Ishikawa (cell line): ENCODE measurements around the gene ABLIM2.

ENCODE experiments used
- CEBPB ChIP-seq: IDR thresholded peaks from 2 replicates; pipeline ENCODE4 v1.6.1; 2012
- CREB1 ChIP-seq: IDR thresholded peaks from 2 replicates; pipeline ENCODE4 v1.6.1; 2012; ENCODE audit warnings: low read depth
- EGR1 ChIP-seq: IDR thresholded peaks from 2 replicates; pipeline ENCODE4 v1.6.1; 2012
- EP300 ChIP-seq: IDR thresholded peaks from 2 replicates; pipeline ENCODE4 v1.6.1; 2012; ENCODE audit warnings: borderline replicate concordance
- FOXM1 ChIP-seq: IDR thresholded peaks from 2 replicates; pipeline ENCODE4 v1.6.1; 2012; ENCODE audit warnings: low read depth, borderline replicate concordance
- NFIC ChIP-seq: IDR thresholded peaks from 2 replicates; pipeline ENCODE4 v1.6.1; 2012
- RAD21 ChIP-seq: IDR thresholded peaks from 2 replicates; pipeline ENCODE4 v1.6.1; 2012; ENCODE audit warnings: low read depth
- REST ChIP-seq: IDR thresholded peaks from 2 replicates; pipeline ENCODE4 v1.6.1; 2012; ENCODE audit warnings: low read depth, mild to moderate bottlenecking
- TAF1 ChIP-seq: IDR thresholded peaks from 2 replicates; pipeline ENCODE4 v1.6.1; 2012; ENCODE audit warnings: low read depth, mild to moderate bottlenecking
- TCF12 ChIP-seq: IDR thresholded peaks from 2 replicates; pipeline ENCODE4 v1.6.1; 2012; ENCODE audit warnings: low read depth
- TEAD4 ChIP-seq: IDR thresholded peaks from 2 replicates; pipeline ENCODE4 v1.6.1; 2012
- YY1 ChIP-seq: IDR thresholded peaks from 2 replicates; pipeline ENCODE4 v1.6.1; 2012; ENCODE audit warnings: low read depth
- ZBTB7A ChIP-seq: IDR thresholded peaks from 2 replicates; pipeline ENCODE4 v1.6.1; 2012; ENCODE audit warnings: low read depth
- TF ChIP-seq, protein P1 (sequence below): IDR thresholded peaks from 2 replicates; pipeline ENCODE4 v1.6.1; 2012
- TF ChIP-seq, protein P2 (sequence below): IDR thresholded peaks from 2 replicates; pipeline ENCODE4 v1.6.1; 2012

The ABLIM2 gene

DNA sequence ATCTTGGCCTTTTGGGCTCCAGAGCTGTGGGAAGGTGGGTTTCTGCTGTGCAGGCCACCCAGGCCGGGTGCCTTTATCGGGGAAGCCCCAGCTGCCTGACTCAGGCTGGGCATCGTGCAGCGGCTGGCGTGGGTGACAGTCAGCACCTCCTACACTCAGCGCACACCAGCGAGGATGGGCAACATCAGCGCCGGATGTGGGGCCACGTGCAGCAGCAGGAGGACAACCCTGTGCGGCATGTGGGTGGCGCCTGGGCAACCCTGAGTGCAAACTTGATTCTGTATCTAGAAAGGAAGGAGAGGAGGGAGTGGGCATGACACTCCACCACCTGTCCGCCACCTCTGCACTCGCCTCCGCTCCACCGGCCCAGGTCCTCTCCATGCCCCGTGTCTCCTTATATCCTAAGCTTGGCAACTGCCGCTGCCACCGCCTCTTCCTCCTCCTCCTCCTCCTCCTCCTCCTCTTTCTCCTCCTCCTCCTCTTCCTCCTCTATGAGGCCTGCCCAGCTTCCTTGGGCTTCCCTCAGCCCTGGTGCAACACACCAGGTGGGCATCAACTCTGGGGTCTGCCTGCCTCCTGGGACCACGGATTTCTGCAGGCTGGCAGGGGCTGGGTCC, 111.6 kb downstream of the ABLIM2 start:
- no peak for TF ChIP-seq TCF12
- no peak for TF ChIP-seq CREB1
- TF ChIP-seq ZBTB7A, result no peak
- no peak for TF ChIP-seq CEBPB
- no peak for TF ChIP-seq YY1
- no peak for TF ChIP-seq REST
- TF ChIP-seq, protein P1, sequence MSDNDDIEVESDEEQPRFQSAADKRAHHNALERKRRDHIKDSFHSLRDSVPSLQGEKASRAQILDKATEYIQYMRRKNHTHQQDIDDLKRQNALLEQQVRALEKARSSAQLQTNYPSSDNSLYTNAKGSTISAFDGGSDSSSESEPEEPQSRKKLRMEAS, result no peak
- TF ChIP-seq TAF1, result no peak

DNA sequence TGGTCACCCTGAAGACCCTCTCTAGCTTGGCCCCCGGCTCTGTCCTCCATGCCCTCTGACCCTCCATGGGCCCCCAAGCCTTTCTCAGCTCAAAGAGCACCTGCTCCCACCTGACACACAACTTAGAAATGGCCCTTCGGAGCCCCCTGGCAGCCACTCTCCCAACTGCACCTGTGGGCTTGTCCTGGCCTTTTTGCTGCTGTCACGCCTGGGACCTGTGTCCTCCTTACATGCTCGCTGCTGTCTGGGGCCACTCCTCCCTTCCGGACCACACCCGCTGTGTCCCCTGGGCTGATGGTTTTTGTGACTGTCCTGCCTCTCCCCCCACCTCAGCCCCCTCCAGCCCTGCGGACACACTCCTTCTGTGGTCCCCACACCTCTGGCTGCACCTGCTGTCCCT, 112.7 kb downstream of the ABLIM2 start:
- TF ChIP-seq REST (no peak), ZBTB7A (no peak), FOXM1 (no peak)

- TF ChIP-seq REST, result no peak
- no peak for TF ChIP-seq NFIC
- no peak for TF ChIP-seq FOXM1
- no peak for TF ChIP-seq TAF1
- no peak for TF ChIP-seq RAD21
- TF ChIP-seq, protein P1, result no peak
- no peak for TF ChIP-seq EGR1
- TF ChIP-seq ZBTB7A, result no peak
- TF ChIP-seq, protein P2, sequence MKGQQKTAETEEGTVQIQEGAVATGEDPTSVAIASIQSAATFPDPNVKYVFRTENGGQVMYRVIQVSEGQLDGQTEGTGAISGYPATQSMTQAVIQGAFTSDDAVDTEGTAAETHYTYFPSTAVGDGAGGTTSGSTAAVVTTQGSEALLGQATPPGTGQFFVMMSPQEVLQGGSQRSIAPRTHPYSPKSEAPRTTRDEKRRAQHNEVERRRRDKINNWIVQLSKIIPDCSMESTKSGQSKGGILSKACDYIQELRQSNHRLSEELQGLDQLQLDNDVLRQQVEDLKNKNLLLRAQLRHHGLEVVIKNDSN, result no peak
- no peak for TF ChIP-seq CEBPB
- no peak for TF ChIP-seq YY1
- no peak for TF ChIP-seq CREB1
- no peak for TF ChIP-seq TEAD4
- no peak for TF ChIP-seq TCF12
- no peak for TF ChIP-seq EP300
Observed at GRCh38 chr4:8044699-8045098, 113.9 kb downstream of the ABLIM2 start.

- TF ChIP-seq EP300 (no peak), NFIC (no peak), CEBPB (no peak), ZBTB7A (no peak), CREB1 (no peak), YY1 (no peak), TCF12 (no peak), FOXM1 (no peak), REST (no peak), RAD21 (no peak), TAF1 (no peak), TEAD4 (no peak), EGR1 (no peak)
- TF ChIP-seq, protein P1, result no peak
- TF ChIP-seq, protein P2, result no peak
Observed at GRCh38 chr4:8044244-8044643, 114.4 kb downstream of the ABLIM2 start.
